Heart left ventricle (tissue), 16 donors: ENCODE data around the gene CUTA. TPM values are rescaled to one million over a fixed set of nuclear protein-coding genes. Genes with fewer than 3 reads are reported as not detected.

Experiments used
- ATAC-seq, 4 donors: fragments of 200-7000 bp; cut with Tn5 transposase; one replicate each; pipeline ENCODE4 v1.9.1; 2020 to 2022; ENCODE audit warnings: moderate library complexity in 4 of 4, mild to moderate bottlenecking in 3 of 4, moderate number of reproducible peaks in 1 of 4
- DNase-seq, 5 donors: peaks; one replicate each; pipeline ENCODE4 v3.0.0-alpha.2; 2020
- H3K27ac ChIP-seq, 12 donors: fragments of 200-600 bp; sonication (generic) in 4 of 12; one replicate each; pipeline versions ENCODE4 v1.5.0 to v1.8.0; 2016 to 2022; ENCODE audit warnings: mild to moderate bottlenecking in 2 of 12
- H3K27me3 ChIP-seq, 9 donors: fragments of 200-600 bp; sonication (generic) in 2 of 9; one replicate each; pipeline versions ENCODE4 v1.5.1 to v1.8.0; 2016 to 2022; ENCODE audit warnings: mild to moderate bottlenecking in 3 of 9
- H3K36me3 ChIP-seq, 9 donors: fragments of 200-600 bp; sonication (generic) in 2 of 9; one replicate each; pipeline versions ENCODE4 v1.5.0 to v1.8.0; 2018 to 2022; ENCODE audit warnings: mild to moderate bottlenecking in 2 of 9
- H3K4me1 ChIP-seq, 12 donors: fragments of 200-600 bp; sonication (generic) in 4 of 12; one replicate each; pipeline versions ENCODE4 v1.5.0 to v1.8.0; 2016 to 2022; ENCODE audit warnings: mild to moderate bottlenecking in 3 of 12
- H3K4me3 ChIP-seq, 12 donors: fragments of 200-600 bp; sonication (generic) in 4 of 12; one replicate each; pipeline versions ENCODE4 v1.5.0 to v1.8.0; 2017 to 2022; ENCODE audit warnings: mild to moderate bottlenecking in 9 of 12, moderate library complexity in 4 of 12
- H3K9me3 ChIP-seq, 12 donors: fragments of 200-600 bp; sonication (generic) in 4 of 12; one replicate each; pipeline versions ENCODE4 v1.5.0 to v1.8.0; 2016 to 2022; ENCODE audit warnings: mild to moderate bottlenecking in 1 of 12
- POLR2A ChIP-seq, 2 donors: fragments of 450-650 bp; IDR thresholded peaks; one replicate each; pipeline ENCODE4 v1.6.1; 2017; ENCODE audit warnings: antibody characterized with exemption in 2 of 2, mild to moderate bottlenecking in 2 of 2, moderate library complexity in 2 of 2
- WGBS, 4 donors: extraction: QIAGEN DNeasy Blood & Tissue Kit in 2 of 4; methylation state at CpG; one replicate each; pipeline versions ENCODE4 v1.1.5 to v1.1.7; 2013 to 2018; 5-methylcytosine and 5-hydroxymethylcytosine counted together
- intact Hi-C, 10 donors: fragments of 100-400 bp; cut with DNase I; formaldehyde crosslinking; loops; one replicate each; pipeline versions ENCODE4 v1.11.1 to v1.14.2; 2022
- polyA plus RNA-seq, 2 donors: library from polyadenylated mRNA; stranded (reverse); fragments of 200-250 nt; gene quantifications; one replicate each; pipeline ENCODE4 v1.2.3, GENCODE V29; 2013
- total RNA-seq, 9 donors: library from RNA; depleted of rRNA in 2 of 9; stranded (reverse); fragments of >200 nt in 2 of 9; fragmentation: NEBNext Ultra II Directional in 3 of 9; extraction: Animal tissue kit (Norgen Biotek cat#: 25700) in 3 of 9; gene quantifications; one replicate each; pipeline versions ENCODE4 v1.1.0 to v1.2.4, GENCODE V29; 2016 to 2023
- TF ChIP-seq, protein P1 (sequence below), 12 donors: fragments of 200-600 bp; sonication (generic) in 4 of 12; IDR thresholded peaks; one replicate each; pipeline versions ENCODE4 v1.5.0 to v1.8.0; 2018 to 2022; ENCODE audit warnings: antibody characterized with exemption in 12 of 12, mild to moderate bottlenecking in 5 of 12
- donor health status: ischemic (EF 13 %, LVEDD 7.1; RV severe dilation, severe dysfunction).
- donor health status: healthy with polysubstance abuse.
- donor health status: DM: no; HTN: yes; CAD: no.
- donor health status: DM: no; HTN: no; CAD: no.
- donor health status: ischemic (EF 25% LVEDD 6.9; RV normal size, moderate dysfunction).
- donor health status: ischemic (EF 25% LVEDD 5.7; RV mildly dilated, moderate dysfunction).
- donor health status: healthy.
- donor health status: DM: yes; HTN: yes; CAD: no.
- donor health status: ischemic (EF 35%, LVEDD 5.7; RV mildly dilated, moderate dysfunction).
- donor health status: nonischemic (EF 11% LVEDD 7.7; RV severe dilation, severe dysfunction).
- donor health status: DM: yes; HTN: yes; CAD: no.
- donor health status: PGD.
- donor health status: ischemic (EF 29% LVEDD 5.4; RV normal size, mild dysfunction).
- donor health status: nonischemic (EF 23%, LVEDD 6.1; RV moderate dilation, normal function).

Gene CUTA
- total and polyA plus RNA-seq, 11 donors: 99.3 to 142 (median 128) TPM

DNA sequence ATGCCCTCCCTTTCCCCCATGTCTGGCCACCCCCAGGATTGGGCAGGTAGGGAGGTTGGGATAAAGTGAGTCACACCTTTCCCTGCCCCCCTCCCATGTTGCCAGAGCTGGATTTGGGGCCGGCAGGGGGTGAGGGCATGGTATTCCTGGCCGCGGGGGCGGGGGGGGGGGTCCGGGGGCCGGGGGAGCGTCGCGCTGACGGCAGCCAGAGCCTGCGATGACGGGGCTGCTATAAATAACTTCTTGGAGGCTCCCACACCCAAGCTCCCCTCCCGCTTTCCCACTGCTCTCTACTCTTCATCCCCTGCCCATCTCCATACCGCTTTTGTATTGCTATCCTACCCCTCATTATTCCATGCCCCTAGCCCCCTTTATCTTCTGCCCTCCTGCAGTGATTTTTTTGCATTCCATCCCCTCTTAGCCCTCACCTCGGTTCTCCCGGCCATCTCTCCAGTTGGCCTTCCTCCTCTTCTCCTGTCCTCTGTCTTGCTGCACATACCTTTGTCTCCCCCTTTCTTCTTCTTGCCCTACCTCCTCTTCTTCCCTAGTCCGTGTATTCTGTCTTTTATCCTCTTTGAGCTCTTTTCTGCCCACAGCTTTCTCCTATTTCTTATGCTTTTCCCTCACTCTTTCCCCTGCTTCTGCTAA is 15.8 kb upstream of the CUTA start:
- ATAC-seq (peak; percentile 70 to 86 (median 81)), DNase-seq (peak in 4 of 5 donors; percentile 37 to 72 (median 64))
- H3K4me1 ChIP-seq: peaks cover 0 to 50% (median 28%) of the 10 kb centered on the region in 12 donors
- H3K4me3 ChIP-seq: peak overlapping the region in 1 of 12 donors; percentile 20
- no peaks in the 10 kb centered on the region for H3K27me3 ChIP-seq
- TF ChIP-seq POLR2A (IDR thresholded peaks at IDR 0.05): no peak
- TF ChIP-seq, protein P1, sequence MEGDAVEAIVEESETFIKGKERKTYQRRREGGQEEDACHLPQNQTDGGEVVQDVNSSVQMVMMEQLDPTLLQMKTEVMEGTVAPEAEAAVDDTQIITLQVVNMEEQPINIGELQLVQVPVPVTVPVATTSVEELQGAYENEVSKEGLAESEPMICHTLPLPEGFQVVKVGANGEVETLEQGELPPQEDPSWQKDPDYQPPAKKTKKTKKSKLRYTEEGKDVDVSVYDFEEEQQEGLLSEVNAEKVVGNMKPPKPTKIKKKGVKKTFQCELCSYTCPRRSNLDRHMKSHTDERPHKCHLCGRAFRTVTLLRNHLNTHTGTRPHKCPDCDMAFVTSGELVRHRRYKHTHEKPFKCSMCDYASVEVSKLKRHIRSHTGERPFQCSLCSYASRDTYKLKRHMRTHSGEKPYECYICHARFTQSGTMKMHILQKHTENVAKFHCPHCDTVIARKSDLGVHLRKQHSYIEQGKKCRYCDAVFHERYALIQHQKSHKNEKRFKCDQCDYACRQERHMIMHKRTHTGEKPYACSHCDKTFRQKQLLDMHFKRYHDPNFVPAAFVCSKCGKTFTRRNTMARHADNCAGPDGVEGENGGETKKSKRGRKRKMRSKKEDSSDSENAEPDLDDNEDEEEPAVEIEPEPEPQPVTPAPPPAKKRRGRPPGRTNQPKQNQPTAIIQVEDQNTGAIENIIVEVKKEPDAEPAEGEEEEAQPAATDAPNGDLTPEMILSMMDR (IDR thresholded peaks at IDR 0.05): no peak
- WGBS, 4 donors: 15 to 35% (median 20%) methylated on average over 11 to 17 of the region's 17 CpGs
- H3K27ac ChIP-seq: peak overlapping the region in 8 of 12 donors; percentile 38 to 83 (median 71)
- H3K36me3 ChIP-seq: peaks cover 0 to 39% (median 36%) of the 10 kb centered on the region in 9 donors
- no peaks in the 10 kb centered on the region for H3K9me3 ChIP-seq
- intact Hi-C loops: no loop called here

DNA sequence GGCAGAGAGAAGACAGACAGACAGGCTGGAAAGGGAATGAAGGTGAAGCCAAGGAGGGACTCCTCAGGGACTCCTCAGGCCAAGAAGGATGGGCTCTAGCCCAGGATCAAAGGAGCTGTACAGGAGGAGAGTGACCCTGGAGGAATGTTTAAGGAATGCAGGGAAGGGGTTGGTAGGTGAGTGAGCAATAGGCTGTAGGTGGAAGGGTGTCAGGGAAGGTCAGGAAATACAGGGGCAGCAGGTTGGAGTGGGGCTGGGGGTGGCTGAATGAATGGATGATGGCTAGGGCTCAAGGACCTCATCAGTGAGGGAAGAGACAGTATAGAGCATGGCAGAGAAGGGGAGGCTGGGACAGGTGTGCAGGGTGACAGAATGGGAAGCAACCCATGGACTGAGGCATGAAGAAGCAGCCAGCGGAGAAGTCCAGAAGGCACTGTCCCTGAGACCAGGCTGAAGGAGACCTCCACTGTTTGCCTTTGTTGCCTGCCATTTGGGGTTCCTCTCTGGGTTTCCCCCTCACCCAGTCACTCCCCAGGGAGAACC is 15.2 kb upstream of the CUTA start:
- no peak overlapping the region for H3K4me3 ChIP-seq
- peaks cover 0 to 33% (median 30%) of the 10 kb centered on the region in 9 donors for H3K36me3 ChIP-seq
- H3K27me3 ChIP-seq: no peaks in the 10 kb centered on the region
- TF ChIP-seq, protein P1 (IDR thresholded peaks at IDR 0.05): no peak
- no peak for TF ChIP-seq POLR2A (IDR thresholded peaks at IDR 0.05)
- intact Hi-C loops: no loop called here
- DNase-seq (peak in 1 of 5 donors; percentile 14), ATAC-seq (peak in 3 of 4 donors; percentile 1 to 3 (median 2))
- 95 to 100% (median 96%) methylated on average over 1 of the region's 1 CpG for WGBS, 4 donors
- peak overlapping the region in 8 of 12 donors; percentile 38 to 83 (median 71) for H3K27ac ChIP-seq
- no peaks in the 10 kb centered on the region for H3K9me3 ChIP-seq
- H3K4me1 ChIP-seq: peaks cover 0 to 56% (median 34%) of the 10 kb centered on the region in 12 donors

DNA sequence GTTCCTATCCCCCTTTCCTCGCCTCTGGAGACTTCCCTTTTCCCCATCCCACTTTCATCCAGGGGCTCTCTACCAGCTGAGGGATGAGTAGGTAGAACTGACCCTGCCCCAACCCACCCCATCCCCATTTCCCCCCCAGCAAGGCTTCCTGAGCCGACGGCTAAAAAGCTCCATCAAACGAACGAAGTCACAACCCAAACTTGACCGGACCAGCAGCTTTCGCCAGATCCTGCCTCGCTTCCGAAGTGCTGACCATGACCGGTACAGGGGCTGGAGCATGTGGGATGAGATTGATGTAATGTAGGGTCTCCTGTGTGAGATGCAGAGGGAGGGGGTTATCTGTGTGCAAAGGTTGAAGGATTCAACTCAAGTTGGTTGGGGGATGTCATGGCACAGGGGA is 14.6 kb upstream of the CUTA start:
- 68 to 89% (median 85%) methylated on average over 10 of the region's 10 CpGs for WGBS, 4 donors
- DNase-seq: peak in 1 of 5 donors; percentile 21
- TF ChIP-seq POLR2A (IDR thresholded peaks at IDR 0.05): no peak
- TF ChIP-seq, protein P1 (IDR thresholded peaks at IDR 0.05): no peak
- Histone ChIP-seq H3K27ac (peak overlapping the region in 4 of 12 donors; percentile 71 to 83 (median 73)), H3K27me3 (no peaks in the 10 kb centered on the region), H3K9me3 (no peaks in the 10 kb centered on the region), H3K4me3 (no peak overlapping the region), H3K4me1 (peaks cover 0 to 56% (median 34%) of the 10 kb centered on the region in 12 donors), H3K36me3 (peaks cover 0 to 28% (median 25%) of the 10 kb centered on the region in 9 donors)
- ATAC-seq: no peak
- intact Hi-C loops: no loop called here

DNA sequence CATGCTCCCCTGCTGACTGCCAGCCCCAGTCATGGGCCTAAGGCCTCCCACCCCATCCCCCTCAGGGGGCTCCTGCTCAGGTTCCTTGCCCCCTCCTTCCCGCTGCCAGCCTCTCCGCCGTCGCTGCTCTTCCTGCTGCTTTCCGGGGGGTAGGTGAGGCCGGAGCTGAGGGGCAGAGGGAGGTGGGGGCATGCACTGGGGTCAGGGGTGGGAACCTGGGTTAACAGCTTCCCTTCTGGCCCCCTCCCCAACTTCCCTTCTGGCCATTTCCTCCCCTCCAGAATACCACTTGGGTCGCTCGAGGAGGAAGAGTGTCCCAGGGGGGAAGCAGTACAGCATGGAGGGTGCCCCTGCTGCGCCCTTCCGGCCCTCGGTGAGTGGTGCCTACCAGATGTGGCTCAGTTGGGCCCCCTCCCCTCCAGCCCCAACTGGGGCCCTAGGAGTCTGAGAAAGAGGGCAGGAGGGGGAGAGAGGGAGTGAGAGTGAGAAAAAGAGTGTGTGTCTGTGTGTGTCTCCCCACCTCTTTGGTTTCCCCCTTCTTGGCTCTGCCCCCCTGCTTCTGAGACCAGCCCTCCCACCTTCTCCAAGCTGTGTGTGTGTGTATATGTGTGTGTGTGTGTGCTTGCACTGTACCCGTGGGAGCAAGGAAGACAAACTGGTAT is 14.1 kb upstream of the CUTA start:
- H3K9me3 ChIP-seq: no peaks in the 10 kb centered on the region
- peaks cover 0 to 22% (median 19%) of the 10 kb centered on the region in 9 donors for H3K36me3 ChIP-seq
- H3K27me3 ChIP-seq: no peaks in the 10 kb centered on the region
- peak overlapping the region in 3 of 12 donors; percentile 18 to 75 (median 71) for H3K27ac ChIP-seq
- intact Hi-C loops: no loop called here
- no peak for TF ChIP-seq POLR2A (IDR thresholded peaks at IDR 0.05)
- TF ChIP-seq, protein P1 (IDR thresholded peaks at IDR 0.05): no peak
- H3K4me3 ChIP-seq: no peak overlapping the region
- 59 to 74% (median 64%) methylated on average over 7 to 12 of the region's 12 CpGs for WGBS, 4 donors
- DNase-seq (peak in 1 of 5 donors; percentile 17), ATAC-seq (no peak)
- peaks cover 0 to 62% (median 38%) of the 10 kb centered on the region in 12 donors for H3K4me1 ChIP-seq
